MCF 10A (cell line): ENCODE data around the gene DNAI4. TPM values are rescaled to one million over a fixed set of nuclear protein-coding genes. Genes with fewer than 3 reads are reported as not detected.
A peak's percentile ranks its signal among the peaks of the same experiment; 100 is the strongest.

Source experiments
- BruUV-seq: library from RNA; stranded (reverse); fragments of 400-500 nt; replicated peaks from 2 replicates; lab custom pipeline; 2021; lab: Mats Ljungman, UMichigan
- CTCF ChIA-PET: fragments of 300-600 bp; sonication (Branson Sonifier 250); formaldehyde crosslinking; extraction: SDS; loops from one replicate; lab custom pipeline; 2021; ENCODE audit warnings: antibody characterized with exemption, inconsistent platforms; lab: Yijun Ruan, JAX
- POLR2A ChIA-PET: fragments of 300-600, 350-650 bp; sonication (Branson Sonifier 250); formaldehyde crosslinking; extraction: SDS; loops from one replicate; lab custom pipeline; 2020; ENCODE audit warnings: antibody characterized with exemption, inconsistent platforms; lab: Yijun Ruan, JAX
- DNase-seq: peaks from one replicate; pipeline ENCODE4 v3.0.0-alpha.2; 2018; ENCODE audit not compliant: unreplicated experiment
- H3K27ac Mint-ChIP-seq: one replicate; pipeline ENCODE4 v1.8.0; 2022; ENCODE audit warnings: mild to moderate bottlenecking, low read depth, mixed read lengths; ENCODE audit not compliant: unreplicated experiment
- H3K27me3 Mint-ChIP-seq: one replicate; pipeline ENCODE4 v1.8.0; 2022; ENCODE audit warnings: mixed read lengths; ENCODE audit not compliant: insufficient read depth, unreplicated experiment
- H3K36me3 Mint-ChIP-seq: one replicate; pipeline ENCODE4 v1.8.0; 2022; ENCODE audit warnings: mild to moderate bottlenecking, moderate library complexity, mixed read lengths; ENCODE audit not compliant: insufficient read depth, unreplicated experiment
- H3K4me1 Mint-ChIP-seq: one replicate; pipeline ENCODE4 v1.8.0; 2022; ENCODE audit warnings: mixed read lengths; ENCODE audit not compliant: insufficient read depth, unreplicated experiment
- H3K4me3 Mint-ChIP-seq: one replicate; pipeline ENCODE4 v1.8.0; 2022; ENCODE audit warnings: mild to moderate bottlenecking, moderate library complexity, mixed read lengths; ENCODE audit not compliant: unreplicated experiment
- H3K9me3 Mint-ChIP-seq: one replicate; pipeline ENCODE4 v1.8.0; 2022; ENCODE audit warnings: mixed read lengths; ENCODE audit not compliant: unreplicated experiment
- CTCF ChIP-seq: fragments of 200-600 bp; IDR thresholded peaks from one replicate; pipeline ENCODE4 v1.8.0; 2022; ENCODE audit warnings: antibody characterized with exemption, mild to moderate bottlenecking; ENCODE audit not compliant: unreplicated experiment
- intact Hi-C: fragments of 100-400 bp; cut with micrococcal nuclease; formaldehyde crosslinking; loops from 2 replicates; pipeline ENCODE4 v1.14.1; 2022
- total RNA-seq: library from RNA; stranded (reverse); gene quantifications from 2 replicates; pipeline ENCODE4 v1.2.3, GENCODE V29; 2022

Gene DNAI4
- total RNA-seq, 1 experiment from 2014 or later, result 7.2 TPM

GRCh38 chr1:66945316-66945715 is 20.7 kb upstream of the DNAI4 start:
- no peak overlapping the region for H3K4me3 Mint-ChIP-seq
- H3K36me3 Mint-ChIP-seq, result peaks cover 60% of the 10 kb centered on the region
- no peaks in the 10 kb centered on the region for H3K9me3 Mint-ChIP-seq

GRCh38 chr1:66944330-66945274 is 19.9 kb upstream of the DNAI4 start:
- Mint-ChIP-seq H3K9me3 (no peaks in the 10 kb centered on the region), H3K36me3 (peaks cover 60% of the 10 kb centered on the region), H3K4me1 (peaks cover 32% of the 10 kb centered on the region), H3K4me3 (no peak overlapping the region), H3K27ac (peak overlapping the region; percentile 93), H3K27me3 (no peaks in the 10 kb centered on the region)
- intact Hi-C loops, result no loop called here
- ChIA-PET POLR2A (interaction anchor here (0.6 to 4.1 kb wide), 8 partner anchors 10 to 513 kb away, joined by 3 to 63 read pairs (median 4); partner anchors contain the start of genes DNAI4 and MIER1), CTCF (interaction anchor here (0.8 to 2.5 kb wide), 5 partner anchors 12 to 181 kb away, joined by 3 to 6 read pairs (median 4); no protein-coding TSS in a partner anchor)
- TF ChIP-seq CTCF, result no peak
- peak; percentile 80 for DNase-seq
- BruUV-seq, result no TSS peak

More at GRCh38 chr1:66945316-66945715, 20.7 kb upstream of the DNAI4 start:
- no peak for TF ChIP-seq CTCF
- no TSS peak for BruUV-seq
- Mint-ChIP-seq H3K4me1 (peaks cover 31% of the 10 kb centered on the region), H3K27me3 (no peaks in the 10 kb centered on the region), H3K27ac (peak overlapping the region; percentile 93)
- POLR2A ChIA-PET, result interaction anchor here (1.2 to 4.1 kb wide), 4 partner anchors 11 to 44 kb away, joined by 3 to 63 read pairs (median 31); partner anchors contain the start of genes DNAI4 and MIER1
- DNase-seq, result no peak
- intact Hi-C loops, result no loop called here
- CTCF ChIA-PET, result interaction anchor here (0.8 to 2.5 kb wide), 4 partner anchors 11 to 180 kb away, joined by 3 to 6 read pairs (median 4); no protein-coding TSS in a partner anchor

- Mint-ChIP-seq H3K4me1 (peaks cover 44% of the 10 kb centered on the region), H3K27ac (peak overlapping the region; percentile 93), H3K36me3 (peaks cover 56% of the 10 kb centered on the region), H3K27me3 (no peaks in the 10 kb centered on the region), H3K4me3 (no peak overlapping the region), H3K9me3 (no peaks in the 10 kb centered on the region)
- ChIA-PET POLR2A (interaction anchor here (0.6 to 4.1 kb wide), 5 partner anchors 9 to 514 kb away, joined by 3 to 63 read pairs (median 26); partner anchors contain the start of genes DNAI4 and MIER1), CTCF (interaction anchor here (0.6 kb wide), 1 partner anchor 164 kb away, joined by 3 read pairs; no protein-coding TSS in a partner anchor)
- no TSS peak for BruUV-seq
- no peak for DNase-seq
- TF ChIP-seq CTCF, result no peak
- intact Hi-C loops, result no loop called here
Observed at GRCh38 chr1:66943361-66943969, 18.8 kb upstream of the DNAI4 start.
